K562 (cell line): ENCODE results near the gene LMBR1. TPM values are rescaled to one million over a fixed set of nuclear protein-coding genes. Genes with fewer than 3 reads are reported as not detected.

ENCODE experiments used
- ARID4B ChIP-seq: sonication (generic); formaldehyde crosslinking; IDR thresholded peaks from 2 replicates; pipeline ENCODE4 v1.8.0; 2022; ENCODE audit warnings: mild to moderate bottlenecking, missing genetic modification reagents
- CBX2 ChIP-seq: fragments of 200-600 bp; sonication (generic); IDR thresholded peaks from one replicate; pipeline ENCODE4 v1.6.1; 2012; ENCODE audit warnings: mild to moderate bottlenecking, low read length, inconsistent platforms; ENCODE audit not compliant: insufficient read depth, poor library complexity, severe bottlenecking
- GABPB1 ChIP-seq: sonication (generic); formaldehyde crosslinking; IDR thresholded peaks from 2 replicates; pipeline ENCODE4 v1.8.0; 2022; ENCODE audit warnings: mild to moderate bottlenecking, missing genetic modification reagents
- HDAC2 ChIP-seq: fragments of 450-650 bp; IDR thresholded peaks from 2 replicates; pipeline ENCODE4 v1.6.1; 2016; ENCODE audit warnings: mild to moderate bottlenecking
- HSF4 ChIP-seq: fragments of 250-450 bp; sonication (Bioruptor Pico); IDR thresholded peaks from 2 replicates; pipeline ENCODE4 v2.1.2; 2022; ENCODE audit warnings: mild to moderate bottlenecking, moderate library complexity, borderline replicate concordance
- KAT2B ChIP-seq: IDR thresholded peaks from one replicate; pipeline ENCODE4 v1.6.1; 2012; ENCODE audit warnings: low read depth, mild to moderate bottlenecking, control low read depth, inconsistent platforms, low read length, moderate library complexity
- NONO ChIP-seq, 2 experiments: fragments of 200-400 bp in 1 of 2; fragments of 450-650 bp in 1 of 2; formaldehyde crosslinking in 1 of 2; IDR thresholded peaks; 2 replicates each; pipeline ENCODE4 v1.6.1; 2017; ENCODE audit warnings: low read depth in 2 of 2, mild to moderate bottlenecking in 2 of 2, moderate library complexity in 2 of 2, low read length in 1 of 2
- PHTF2 ChIP-seq: fragments of 250-450 bp; sonication (Bioruptor Pico); IDR thresholded peaks from 2 replicates; pipeline ENCODE4 v1.5.0; 2021; ENCODE audit warnings: mild to moderate bottlenecking
- RBM34 ChIP-seq: fragments of 200-400 bp; formaldehyde crosslinking; IDR thresholded peaks from 2 replicates; pipeline ENCODE4 v1.6.1; 2018; ENCODE audit warnings: low read length, borderline replicate concordance; ENCODE audit not compliant: insufficient read depth
- RFX7 ChIP-seq: fragments of 250-450 bp; sonication (Bioruptor Pico); IDR thresholded peaks from 2 replicates; pipeline ENCODE4 v1.5.1; 2021; ENCODE audit warnings: mild to moderate bottlenecking
- SAFB ChIP-seq: fragments of 200-400 bp; formaldehyde crosslinking; IDR thresholded peaks from 2 replicates; pipeline ENCODE4 v1.6.1; 2017; ENCODE audit warnings: low read depth, low read length, borderline replicate concordance
- SOX6 ChIP-seq: fragments of 450-650 bp; IDR thresholded peaks from 2 replicates; pipeline ENCODE4 v1.6.1; 2014; ENCODE audit warnings: mild to moderate bottlenecking
- TCF15 ChIP-seq: fragments of 250-450 bp; sonication (Bioruptor Pico); IDR thresholded peaks from 2 replicates; pipeline ENCODE4 v1.8.0; 2022; ENCODE audit warnings: moderate library complexity, mild to moderate bottlenecking, inconsistent platforms
- TCFL5 ChIP-seq: fragments of 250-450 bp; sonication (Bioruptor Pico); conservative IDR thresholded peaks from 2 replicates; pipeline ENCODE4 v1.6.1; 2021; ENCODE audit warnings: mild to moderate bottlenecking, moderate library complexity, matching md5 sums
- TEAD2 ChIP-seq: fragments of 450-650 bp; IDR thresholded peaks from 2 replicates; pipeline ENCODE4 v1.6.1; 2016; ENCODE audit warnings: missing genetic modification characterization, control low read depth, missing compliant biosample characterization
- ZNF197 ChIP-seq: fragments of 200-800 bp; sonication (Bioruptor generic); IDR thresholded peaks from 2 replicates; pipeline ENCODE4 v1.6.1; 2016; ENCODE audit warnings: low read depth, missing genetic modification characterization, missing compliant biosample characterization
- ZNF224 ChIP-seq: sonication (generic); formaldehyde crosslinking; IDR thresholded peaks from 2 replicates; pipeline ENCODE4 v1.8.0; 2022; ENCODE audit warnings: mild to moderate bottlenecking, missing genetic modification reagents
- ZNF764 ChIP-seq: fragments of 250-450 bp; sonication (Bioruptor Pico); IDR thresholded peaks from 2 replicates; pipeline ENCODE4 v1.4.0; 2020; ENCODE audit warnings: low read depth, mild to moderate bottlenecking, moderate library complexity
- polyA plus RNA-seq, 8 experiments: library from polyadenylated mRNA; depleted of rRNA in 4 of 8; stranded (reverse) in 5 of 8; unstranded in 3 of 8; fragments of >200 nt; fragmentation: Nextera tagmentation in 2 of 8; fragmentation: Illumina TruSeq in 1 of 8; extraction: Ambion mirVana in 2 of 8; extraction: Trizol in 1 of 8; gene quantifications; 2 replicates each; pipeline versions ENCODE4 v1.2.1 to v1.2.3, GENCODE V29; 2011 to 2014; ENCODE audit warnings: inconsistent platforms in 1 of 8, missing spikeins in 1 of 8
- total RNA-seq, 7 experiments: library from RNA; depleted of rRNA in 6 of 7; stranded (reverse); fragments of >200 nt in 6 of 7; fragmentation: Illumina TruSeq in 2 of 7; extraction: Trizol in 2 of 7; gene quantifications; 2 replicates each; pipeline versions ENCODE4 v1.2.1 to v1.2.3, GENCODE V29; 2011 to 2021; ENCODE audit warnings: low replicate concordance in 1 of 7
- TF ChIP-seq, protein P1 (sequence below): IDR thresholded peaks from 2 replicates; pipeline ENCODE4 v1.6.1; 2012; ENCODE audit warnings: low read depth, low read length, improper control_type of control experiment, borderline replicate concordance
- TF ChIP-seq, protein P2 (sequence below): sonication (generic); formaldehyde crosslinking; IDR thresholded peaks from 2 replicates; pipeline ENCODE4 v1.8.0; 2022; ENCODE audit warnings: mild to moderate bottlenecking, low read depth, missing genetic modification reagents

The LMBR1 gene
- total and polyA plus RNA-seq, 9 of the 15 experiments (the other 6 are each of a cell fraction or from before 2014, with no cell fraction given): 7.7 to 90.0 (median 59.9) TPM

- TF ChIP-seq CBX2 (no peak), TCFL5 (CRISPR knock-in tag) (no peak), GABPB1 (CRISPR knock-in tag) (peak; percentile 85), SAFB (no peak), HSF4 (CRISPR knock-in tag) (peak; percentile 69; the same call in 1 of the 2 replicates), ARID4B (CRISPR knock-in tag) (peak; percentile 95), ZNF764 (CRISPR knock-in tag) (no peak), KAT2B (no peak), HDAC2 (no peak), ZNF197 (no peak; the same call in 1 of the 2 replicates), NONO (IDR thresholded peaks at IDR 0.05; ENCODE audit: low read depth in 2 of 2, low read length in 1 of 2) (peak; percentile 66 to 88; a peak in 3 of 4 replicates), TCF15 (CRISPR knock-in tag) (no peak), RBM34 (peak; percentile 97; the same call in 1 of the 2 replicates), RFX7 (CRISPR knock-in tag) (0 out of 2 replicates have a peak, but pooled peaks have one; percentile 51), SOX6 (no peak; the same call in 1 of the 2 replicates), PHTF2 (no peak), ZNF224 (peak; percentile 9; the same call in 1 of the 2 replicates), TEAD2 (tag) (no peak)
- TF ChIP-seq, protein P1, sequence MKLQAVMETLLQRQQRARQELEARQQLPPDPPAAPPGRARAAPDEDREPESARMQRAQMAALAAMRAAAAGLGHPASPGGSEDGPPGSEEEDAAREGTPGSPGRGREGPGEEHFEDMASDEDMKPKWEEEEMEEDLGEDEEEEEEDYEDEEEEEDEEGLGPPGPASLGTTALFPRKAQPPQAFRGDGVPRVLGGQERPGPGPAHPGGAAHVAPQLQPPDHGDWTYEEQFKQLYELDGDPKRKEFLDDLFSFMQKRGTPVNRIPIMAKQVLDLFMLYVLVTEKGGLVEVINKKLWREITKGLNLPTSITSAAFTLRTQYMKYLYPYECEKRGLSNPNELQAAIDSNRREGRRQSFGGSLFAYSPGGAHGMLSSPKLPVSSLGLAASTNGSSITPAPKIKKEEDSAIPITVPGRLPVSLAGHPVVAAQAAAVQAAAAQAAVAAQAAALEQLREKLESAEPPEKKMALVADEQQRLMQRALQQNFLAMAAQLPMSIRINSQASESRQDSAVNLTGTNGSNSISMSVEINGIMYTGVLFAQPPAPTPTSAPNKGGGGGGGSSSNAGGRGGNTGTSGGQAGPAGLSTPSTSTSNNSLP: no peak
- TF ChIP-seq, protein P2, sequence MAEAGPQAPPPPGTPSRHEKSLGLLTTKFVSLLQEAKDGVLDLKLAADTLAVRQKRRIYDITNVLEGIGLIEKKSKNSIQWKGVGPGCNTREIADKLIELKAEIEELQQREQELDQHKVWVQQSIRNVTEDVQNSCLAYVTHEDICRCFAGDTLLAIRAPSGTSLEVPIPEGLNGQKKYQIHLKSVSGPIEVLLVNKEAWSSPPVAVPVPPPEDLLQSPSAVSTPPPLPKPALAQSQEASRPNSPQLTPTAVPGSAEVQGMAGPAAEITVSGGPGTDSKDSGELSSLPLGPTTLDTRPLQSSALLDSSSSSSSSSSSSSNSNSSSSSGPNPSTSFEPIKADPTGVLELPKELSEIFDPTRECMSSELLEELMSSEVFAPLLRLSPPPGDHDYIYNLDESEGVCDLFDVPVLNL (CRISPR knock-in tag): peak; percentile 72; the same call in 1 of the 2 replicates
These were observed 252.6 kb downstream of the LMBR1 start, which contains the start of gene RNF32 (continued) for GRCh38 chr7:156640257-156640948.
